Lower lobe of right lung (tissue), 2 donors: Measurements from ENCODE around the gene ARSA. TPM values are rescaled to one million over a fixed set of nuclear protein-coding genes. Genes with fewer than 3 reads are reported as not detected.
A peak's percentile ranks its signal among the peaks of the same experiment; 100 is the strongest.

ENCODE experiments used
- ATAC-seq, 2 donors: fragments of 200-7000 bp; cut with Tn5 transposase; one replicate each; pipeline ENCODE4 v1.9.1; 2020 to 2022; ENCODE audit warnings: mild to moderate bottlenecking in 2 of 2, moderate library complexity in 2 of 2
- DNase-seq: peaks from one replicate; pipeline ENCODE4 v3.0.0-alpha.2; 2020
- H3K27ac ChIP-seq: fragments of 200-600 bp; one replicate; pipeline ENCODE4 v1.8.0; 2022
- H3K27me3 ChIP-seq: fragments of 200-600 bp; one replicate; pipeline ENCODE4 v1.8.0; 2022; ENCODE audit warnings: low read depth
- H3K36me3 ChIP-seq: fragments of 200-600 bp; one replicate; pipeline ENCODE4 v1.8.0; 2022; ENCODE audit warnings: mild to moderate bottlenecking
- H3K4me1 ChIP-seq: fragments of 200-600 bp; one replicate; pipeline ENCODE4 v1.8.0; 2022
- H3K4me3 ChIP-seq: fragments of 200-600 bp; one replicate; pipeline ENCODE4 v1.8.0; 2022; ENCODE audit warnings: mild to moderate bottlenecking
- H3K9me3 ChIP-seq: fragments of 200-600 bp; one replicate; pipeline ENCODE4 v1.8.0; 2022
- CTCF ChIP-seq: fragments of 200-600 bp; IDR thresholded peaks from one replicate; pipeline ENCODE4 v1.8.0; 2022; ENCODE audit warnings: antibody characterized with exemption, mild to moderate bottlenecking
- intact Hi-C: fragments of 100-400 bp; cut with DNase I; formaldehyde crosslinking; loops from one replicate; pipeline ENCODE4 v1.11.0; 2022
- total RNA-seq: library from RNA; stranded (reverse); fragmentation: NEBNext Ultra II Directional; extraction: Animal tissue kit (Norgen Biotek cat#: 25700); gene quantifications from one replicate; pipeline ENCODE4 v1.2.1, GENCODE V29; 2021
- donor health status: DM: no; HTN: yes; CAD: no; lungs with severe emphysema.

The ARSA gene
- total RNA-seq, 1 donor from 2014 or later, result 53.5 TPM

- peaks cover 18% of the 10 kb centered on the region for H3K27me3 ChIP-seq
- DNase-seq (no peak), ATAC-seq (no peak)
- peak overlapping the region; percentile 87 for H3K27ac ChIP-seq
- TF ChIP-seq CTCF, result no peak
- no peaks in the 10 kb centered on the region for H3K9me3 ChIP-seq
- peaks cover 16% of the 10 kb centered on the region for H3K4me1 ChIP-seq
- H3K36me3 ChIP-seq, result no peaks in the 10 kb centered on the region
- intact Hi-C loops, result no loop called here
- H3K4me3 ChIP-seq, result peak overlapping the region; percentile 11
Observed at GRCh38 chr22:50671641-50672040, 43.7 kb upstream of the ARSA start.

GRCh38 chr22:50670914-50671538, 43.1 kb upstream of the ARSA start:
- Histone ChIP-seq H3K27me3 (peaks cover 18% of the 10 kb centered on the region), H3K27ac (peak overlapping the region; percentile 87), H3K4me1 (peaks cover 16% of the 10 kb centered on the region), H3K36me3 (no peaks in the 10 kb centered on the region), H3K9me3 (no peaks in the 10 kb centered on the region), H3K4me3 (no peak overlapping the region)
- no peak for DNase-seq
- no peak for TF ChIP-seq CTCF
- intact Hi-C loops, result no loop called here
- no peak for ATAC-seq

- H3K36me3 ChIP-seq, result no peaks in the 10 kb centered on the region
- TF ChIP-seq CTCF, result no peak
- intact Hi-C loops, result no loop called here
- H3K27me3 ChIP-seq, result peaks cover 18% of the 10 kb centered on the region
- no peaks in the 10 kb centered on the region for H3K9me3 ChIP-seq
- no peak overlapping the region for H3K4me3 ChIP-seq
- no peak for ATAC-seq
- DNase-seq, result no peak
- peaks cover 16% of the 10 kb centered on the region for H3K4me1 ChIP-seq
- H3K27ac ChIP-seq, result peak overlapping the region; percentile 87
Observed at GRCh38 chr22:50670513-50670912, 42.6 kb upstream of the ARSA start.

GRCh38 chr22:50665738-50666137, 37.8 kb upstream of the ARSA start:
- Histone ChIP-seq H3K27ac (no peak overlapping the region), H3K4me1 (peaks cover 2% of the 10 kb centered on the region), H3K36me3 (no peaks in the 10 kb centered on the region), H3K27me3 (peaks cover 4% of the 10 kb centered on the region), H3K4me3 (no peak overlapping the region), H3K9me3 (no peaks in the 10 kb centered on the region)
- no peak for ATAC-seq
- no peak for TF ChIP-seq CTCF
- intact Hi-C loops, result no loop called here
- DNase-seq, result no peak

GRCh38 chr22:50665212-50665611, 37.3 kb upstream of the ARSA start:
- no peak overlapping the region for H3K27ac ChIP-seq
- DNase-seq (no peak), ATAC-seq (no peak)
- no peaks in the 10 kb centered on the region for H3K9me3 ChIP-seq
- H3K27me3 ChIP-seq, result peaks cover 4% of the 10 kb centered on the region
- no peaks in the 10 kb centered on the region for H3K4me1 ChIP-seq
- no peaks in the 10 kb centered on the region for H3K36me3 ChIP-seq
- intact Hi-C loops, result no loop called here
- no peak overlapping the region for H3K4me3 ChIP-seq
- TF ChIP-seq CTCF, result no peak
